Fibroblast of lung (primary cell): Measurements from ENCODE around the gene NLGN2.

Experiments used
- CTCF ChIP-seq, 2 donors: IDR thresholded peaks in 1 of 2; conservative IDR thresholded peaks in 1 of 2; 1 replicate in 1 of 2; 2 replicates in 1 of 2; pipeline ENCODE4 v1.5.1; 2011 to 2012; ENCODE audit warnings: low read length in 2 of 2, control low read depth in 1 of 2, inconsistent platforms in 1 of 2, low read depth in 1 of 2, mild to moderate bottlenecking in 1 of 2
- EZH2 ChIP-seq: IDR thresholded peaks from 2 replicates; pipeline ENCODE4 v1.5.1; 2012; ENCODE audit warnings: low read length, control low read depth, mild to moderate bottlenecking; ENCODE audit errors: missing control alignments

GRCh38 chr17:7435676-7436555, 28.3 kb downstream of the NLGN2 start:
- TF ChIP-seq CTCF (conservative IDR thresholded peaks at IDR 0.05 in 1 of 2, IDR thresholded peaks at IDR 0.05 in 1 of 2; ENCODE audit: low read depth in 1 of 2, low read length in 2 of 2) (peak in 1 of 2 donors; percentile 9), EZH2 (no peak)
